NCI-H128 (cell line): Measurements from ENCODE around the gene CTDP1.
"Not testable (repeated sequence)": the region's sequence is repeated elsewhere in the genome, so short reads cannot be mapped to it uniquely, and the experiment has no call there.

Experiments used
- DNase-seq: peaks from one replicate; lab custom pipeline; 2025; ENCODE audit not compliant: unreplicated experiment; lab: John Stamatoyannopoulos, UW

CTDP1 gene

DNA sequence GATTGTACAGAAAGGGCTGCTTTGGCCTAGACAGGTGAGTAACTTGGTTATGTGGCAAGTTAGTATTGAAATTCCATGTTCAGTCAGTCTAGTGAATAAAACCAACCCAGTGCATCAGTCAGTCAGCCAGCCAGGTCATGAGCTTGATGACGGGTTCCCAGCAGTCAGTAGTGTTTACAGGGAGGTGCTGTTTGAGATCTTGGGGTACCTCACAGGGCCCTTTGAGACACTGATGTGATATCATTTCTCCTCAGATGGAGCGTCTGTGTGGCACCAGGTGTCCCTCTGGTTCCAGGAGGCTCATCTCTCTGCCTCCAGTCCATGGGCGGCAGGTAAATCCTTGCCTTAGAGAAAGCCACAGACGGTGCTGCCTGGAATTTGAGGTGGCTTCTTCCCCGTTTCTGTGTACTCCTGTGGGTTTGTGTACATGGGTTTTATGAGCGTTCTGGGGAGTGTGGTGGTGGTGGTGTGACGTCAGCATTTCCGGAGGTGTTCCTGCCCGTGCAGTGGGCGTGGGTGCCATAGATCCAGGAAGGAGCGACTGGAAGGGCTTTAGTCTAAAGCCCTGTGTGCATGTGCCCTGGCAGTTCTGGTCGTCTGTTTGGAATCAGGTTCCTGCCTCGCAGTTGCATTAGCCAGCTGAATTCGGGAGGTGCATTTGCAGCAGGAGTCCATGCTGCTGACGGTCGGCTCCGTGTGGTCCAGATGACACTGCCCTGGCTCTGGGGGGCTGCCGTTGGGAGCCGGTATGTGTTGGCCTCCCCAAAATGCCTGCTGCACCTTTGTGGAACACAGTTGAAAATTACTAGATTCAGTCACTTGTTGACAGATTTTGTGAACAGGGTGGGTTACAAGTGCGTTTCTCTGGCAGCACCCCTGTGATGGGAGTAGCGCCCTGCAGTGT lies 2.1 kb downstream of the CTDP1 start:
- DNase-seq = no peak

DNA sequence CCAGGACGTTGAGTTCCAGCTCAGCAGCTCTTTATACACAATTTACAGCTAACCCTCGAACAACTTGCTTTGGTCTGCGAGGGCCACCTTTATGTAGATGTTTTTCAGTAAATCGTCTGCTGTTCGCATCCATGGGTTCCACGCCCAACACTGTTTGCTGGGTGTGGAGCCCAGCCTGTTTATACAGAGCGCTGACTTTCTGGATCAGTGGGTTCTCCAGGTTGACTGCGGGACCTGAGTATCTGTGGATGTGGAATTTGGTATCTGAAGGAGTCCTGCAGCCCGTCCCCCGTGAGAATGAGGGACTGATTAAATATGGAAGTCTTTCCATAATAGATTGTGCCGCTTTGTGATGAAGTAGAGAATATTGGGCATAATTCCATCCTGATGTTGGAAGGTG lies 2.9 kb downstream of the CTDP1 start:
- no peak for DNase-seq

DNA sequence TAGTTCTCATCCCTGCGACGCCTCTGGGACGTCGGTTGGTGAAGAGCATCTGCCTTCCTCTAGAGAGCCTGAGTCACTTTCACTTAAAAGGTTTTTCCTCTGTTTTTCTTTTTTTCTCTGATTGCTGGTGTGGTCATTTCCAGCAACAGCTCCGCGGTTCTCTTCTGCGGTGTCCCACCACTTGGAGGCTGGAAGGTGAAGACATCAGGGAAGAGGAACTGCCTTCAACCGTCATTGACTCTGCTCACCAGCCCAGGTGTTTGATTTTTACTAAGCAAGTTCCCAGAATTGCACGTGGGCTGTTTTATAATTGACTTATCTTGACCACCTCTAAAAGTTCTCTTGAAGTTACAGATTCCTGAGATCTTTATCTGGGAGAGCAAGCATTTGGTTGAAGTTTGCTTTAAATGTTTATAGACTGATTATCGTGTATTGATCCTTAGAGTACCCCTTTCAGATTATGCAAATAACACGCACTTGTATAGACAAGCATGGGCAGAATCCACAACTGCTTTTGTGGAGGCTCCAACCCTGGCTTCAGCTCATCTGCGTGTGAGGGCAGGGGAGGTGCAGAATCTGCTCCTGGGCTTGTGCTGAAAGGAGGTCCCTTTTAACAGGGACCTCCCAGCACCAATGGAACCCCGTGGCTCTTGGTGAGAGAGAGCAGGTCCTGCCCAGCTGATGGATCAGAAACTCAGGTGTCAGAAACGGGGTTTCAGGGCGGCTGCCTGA lies 3.5 kb downstream of the CTDP1 start:
- no peak for DNase-seq

DNA sequence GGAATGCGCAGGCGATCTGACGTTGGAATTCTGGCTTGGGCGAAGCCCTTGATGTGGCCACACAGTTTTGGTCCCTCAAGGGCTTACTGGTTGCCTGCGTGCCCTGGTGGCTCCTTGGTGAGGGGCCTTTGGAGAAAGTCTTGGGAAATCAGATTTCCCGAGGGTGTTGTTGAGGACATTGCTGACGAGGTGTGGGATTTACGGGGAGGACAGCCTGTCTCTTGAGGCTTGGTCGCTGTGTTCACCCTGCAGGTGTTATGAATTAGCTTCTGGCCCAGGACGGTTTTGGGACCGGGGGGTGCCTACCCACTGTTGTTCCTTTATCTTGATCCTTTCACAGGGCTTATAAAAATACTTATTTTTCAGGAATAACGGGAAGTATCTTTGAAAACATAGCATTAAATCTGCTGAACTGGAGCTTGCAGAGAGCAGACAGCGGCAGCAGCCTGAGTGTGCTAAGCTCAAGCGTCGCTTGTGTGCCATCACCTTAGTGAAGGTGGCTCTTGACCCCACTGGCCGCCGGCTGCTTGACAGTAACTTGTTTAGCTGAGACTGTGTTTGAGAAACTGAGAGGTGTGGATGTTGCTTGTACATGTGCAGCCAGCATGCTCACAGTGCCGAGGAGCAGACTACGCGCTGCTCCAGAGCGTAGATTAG lies 4.2 kb downstream of the CTDP1 start:
- no peak for DNase-seq

DNA sequence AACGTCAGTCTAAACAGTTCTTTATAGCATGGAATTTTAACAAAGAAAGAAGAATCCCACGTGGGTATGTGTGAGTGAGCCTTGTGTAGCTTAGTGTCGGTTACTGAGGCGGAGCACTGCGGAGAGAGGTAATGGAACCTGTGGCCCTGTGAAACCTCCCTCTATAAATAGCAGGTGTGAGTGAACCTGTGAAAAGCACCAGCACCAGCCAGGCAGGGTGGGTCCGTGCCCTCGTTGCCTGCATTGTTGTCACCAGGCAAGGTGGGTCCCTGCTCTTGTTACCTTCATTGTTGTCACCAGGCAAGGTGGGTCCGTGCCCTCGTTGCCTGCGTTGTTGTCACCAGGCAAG lies 4.7 kb downstream of the CTDP1 start:
- DNase-seq = no peak

- DNase-seq = no peak
These were observed 5.2 kb downstream of the CTDP1 start for GRCh38 chr18:79684787-79685186.

DNA sequence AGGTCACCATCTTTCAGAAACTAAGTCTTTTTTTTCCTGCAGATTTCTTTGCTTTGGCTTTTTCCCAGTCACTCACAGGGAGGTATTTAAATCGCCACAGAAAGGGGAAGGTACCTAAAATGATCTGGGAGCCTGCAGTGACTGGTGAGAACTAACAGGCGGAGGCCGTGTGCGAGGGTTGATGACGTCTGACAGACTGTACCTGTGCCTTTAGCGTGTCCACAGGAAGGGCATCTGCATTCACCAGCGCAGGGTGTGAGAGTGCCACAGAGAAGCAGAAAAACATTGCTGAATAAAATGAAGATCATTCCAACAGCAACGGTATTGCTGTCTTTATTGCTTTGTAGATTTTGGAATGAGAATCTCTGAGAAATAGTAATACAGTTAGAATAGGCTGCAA lies 5.7 kb downstream of the CTDP1 start:
- no peak for DNase-seq

DNA sequence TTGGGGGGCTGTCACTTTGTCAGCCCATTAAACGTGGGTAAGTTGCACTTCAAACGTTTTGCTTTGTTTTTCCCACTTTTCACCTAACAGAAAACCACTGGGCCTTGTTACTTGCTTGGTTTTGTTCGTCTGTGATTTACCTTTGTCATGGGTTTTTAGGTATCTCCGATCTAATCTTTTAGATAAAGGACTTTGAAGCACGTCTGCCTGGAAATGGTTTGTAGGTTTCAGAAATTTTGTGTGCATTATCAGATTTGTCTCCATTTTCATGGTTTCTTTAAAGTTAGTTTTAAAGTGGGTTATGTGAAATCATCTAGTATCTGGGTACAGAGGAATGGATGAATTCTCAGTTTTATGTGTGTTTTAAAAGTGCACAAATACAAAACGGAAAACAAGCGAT lies 6.4 kb downstream of the CTDP1 start:
- DNase-seq = no peak

GRCh38 chr18:79687806-79688205 lies 8.2 kb downstream of the CTDP1 start:
- no peak for DNase-seq

DNA sequence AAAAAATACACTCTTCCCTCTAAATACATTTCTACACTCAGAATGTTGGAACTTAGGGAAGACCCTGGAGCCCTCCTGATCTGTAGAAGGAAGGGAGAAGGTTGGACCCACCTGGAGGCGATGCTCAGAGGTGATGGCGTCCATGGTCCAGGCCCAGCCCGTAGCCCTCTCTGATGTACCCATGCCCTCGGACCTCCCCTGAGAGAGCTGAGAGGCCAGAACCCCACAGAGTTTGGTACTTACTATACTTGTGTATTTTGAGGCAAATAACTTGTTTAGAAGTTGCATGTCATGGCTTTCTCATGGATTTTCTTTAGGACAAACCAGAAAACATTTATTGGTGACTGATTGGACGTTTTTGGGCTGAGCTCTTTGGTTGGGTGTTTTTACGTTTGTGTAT lies 10.5 kb downstream of the CTDP1 start:
- no peak for DNase-seq

- DNase-seq = no peak
These were observed 11.2 kb downstream of the CTDP1 start for GRCh38 chr18:79690586-79691482.

DNA sequence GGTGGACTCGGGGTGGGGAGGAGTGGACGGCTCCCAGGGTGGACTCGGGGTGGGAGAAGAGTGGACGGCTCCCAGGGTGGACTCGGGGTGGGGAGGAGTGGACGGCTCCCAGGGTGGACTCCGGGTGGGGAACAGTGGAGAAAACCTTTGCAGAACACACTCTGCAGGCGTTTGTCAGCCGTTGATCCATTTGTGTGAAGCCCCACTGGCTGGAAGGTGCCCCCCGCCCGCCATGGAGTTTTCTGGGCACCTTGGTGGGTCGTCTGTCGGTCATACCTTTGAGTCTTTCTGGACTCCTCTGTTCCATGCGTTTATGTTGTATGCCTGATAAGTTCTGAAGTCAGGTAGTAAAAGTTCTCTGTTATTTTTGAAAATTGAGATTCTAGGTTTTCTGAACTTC lies 12.5 kb downstream of the CTDP1 start:
- no peak for DNase-seq

GRCh38 chr18:79692886-79693285 lies 13.3 kb downstream of the CTDP1 start:
- no peak for DNase-seq

GRCh38 chr18:79693561-79694205 lies 14.1 kb downstream of the CTDP1 start:
- no peak for DNase-seq

DNA sequence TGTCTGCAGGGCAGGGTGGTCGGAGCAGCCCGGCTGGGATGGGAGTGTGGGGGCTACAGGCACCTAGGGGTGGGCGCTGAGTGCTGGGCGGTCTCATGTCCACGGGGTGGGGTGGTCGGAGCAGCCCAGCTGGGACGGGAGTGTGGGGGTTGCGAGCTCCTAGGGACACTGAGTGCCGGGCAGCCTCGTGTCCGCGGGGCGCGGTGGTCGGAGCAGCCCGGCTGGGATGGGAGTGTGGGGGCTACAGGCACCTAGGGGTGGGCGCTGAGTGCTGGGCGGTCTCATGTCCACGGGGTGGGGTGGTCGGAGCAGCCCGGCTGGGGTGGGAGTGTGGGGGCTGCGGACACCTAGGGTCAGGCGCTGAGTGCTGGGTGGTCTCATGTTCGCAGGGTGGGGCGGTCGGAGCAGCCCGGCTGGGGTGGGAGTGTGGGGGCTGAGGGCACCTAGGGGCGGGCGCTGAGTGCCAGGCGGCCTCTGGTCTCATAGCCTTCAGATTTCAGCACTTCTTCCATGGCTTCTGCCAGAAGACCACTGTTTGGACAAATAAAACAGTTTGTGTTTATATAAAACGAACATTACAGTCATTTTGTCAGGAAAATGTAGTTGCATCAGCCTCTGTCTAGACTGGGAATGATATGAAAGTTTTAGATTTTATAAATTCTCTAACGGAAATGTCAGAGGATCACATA lies 14.7 kb downstream of the CTDP1 start:
- not testable (repeated sequence) for DNase-seq

DNA sequence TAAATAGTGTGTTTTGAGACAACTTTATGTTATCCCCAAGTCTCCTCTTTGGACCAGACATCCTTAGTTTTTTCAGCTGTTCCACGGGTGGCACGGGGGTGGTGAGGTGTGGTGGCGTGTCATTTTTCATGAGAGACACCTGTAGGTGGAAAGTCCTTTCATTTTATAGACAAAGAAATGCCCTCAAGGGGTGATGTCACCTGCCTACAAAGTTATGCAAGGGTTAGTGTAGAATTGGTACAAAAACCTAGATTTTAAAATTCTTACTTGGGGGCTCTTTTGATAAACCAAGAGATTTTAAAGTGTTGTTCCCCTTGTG lies 15.3 kb downstream of the CTDP1 start:
- no peak for DNase-seq

DNA sequence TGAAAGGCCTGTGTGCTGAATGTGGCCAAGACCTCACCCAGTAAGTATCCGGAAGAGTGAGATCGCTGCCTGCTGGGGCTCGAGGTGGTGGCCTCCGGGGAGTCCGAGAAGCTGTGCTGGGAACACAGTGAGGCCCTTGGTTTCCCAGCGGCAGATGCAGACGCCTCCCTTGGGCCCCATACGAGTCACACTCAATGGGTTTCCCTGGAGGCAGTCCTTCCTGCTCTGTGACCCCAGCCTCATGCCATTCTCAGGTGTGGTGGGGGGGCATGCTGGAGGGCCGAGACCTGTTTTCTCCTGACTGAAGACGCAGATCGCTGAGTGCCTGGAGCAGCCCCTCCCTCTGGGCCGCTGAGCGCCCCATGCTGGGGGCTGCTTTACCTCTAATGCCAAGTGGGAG lies 15.7 kb downstream of the CTDP1 start:
- no peak for DNase-seq

GRCh38 chr18:79695856-79696850 lies 16.6 kb downstream of the CTDP1 start:
- DNase-seq = no peak

DNA sequence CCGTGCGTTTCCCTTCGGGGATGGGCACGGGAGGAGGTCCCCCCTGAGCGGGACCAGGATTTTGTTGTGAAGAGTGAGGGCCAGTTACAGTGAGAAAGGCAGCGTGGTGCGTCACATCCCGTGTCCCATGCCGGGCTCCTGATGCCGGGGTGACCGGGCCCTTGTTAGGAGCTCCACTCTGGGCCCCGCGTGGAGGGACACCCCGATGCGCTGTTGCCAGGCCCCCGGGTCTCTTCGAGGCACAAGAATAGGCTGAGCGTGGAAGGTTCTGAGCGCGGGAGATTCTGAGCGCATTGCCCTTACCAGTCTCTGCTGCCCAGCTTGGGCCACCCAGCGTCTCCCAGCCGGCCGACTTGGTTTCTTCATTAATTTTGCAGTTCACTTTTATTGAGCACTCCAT lies 17.6 kb downstream of the CTDP1 start:
- DNase-seq = no peak
